Esophagus (tissue), 2 donors: ENCODE data around the gene RETREG3. TPM values are rescaled to one million over a fixed set of nuclear protein-coding genes. Genes with fewer than 3 reads are reported as not detected.

Source experiments
- H3K27ac ChIP-seq, 2 donors: one replicate each; pipeline ENCODE4 v1.5.1; 2013; ENCODE audit warnings: low read depth in 2 of 2, mild to moderate bottlenecking in 2 of 2, inconsistent platforms in 1 of 2, low read length in 1 of 2, moderate library complexity in 1 of 2
- H3K27me3 ChIP-seq, 2 donors: one replicate each; pipeline ENCODE4 v1.6.1; 2013; ENCODE audit warnings: low read length in 2 of 2, control low read depth in 1 of 2, mild to moderate bottlenecking in 1 of 2; ENCODE audit not compliant: insufficient read depth in 2 of 2, control insufficient read depth in 1 of 2
- H3K36me3 ChIP-seq, 2 donors: one replicate each; pipeline ENCODE4 v1.6.1; 2013; ENCODE audit warnings: low read length in 1 of 2; ENCODE audit not compliant: control insufficient read depth in 2 of 2, insufficient read depth in 2 of 2
- H3K4me1 ChIP-seq, 2 donors: one replicate each; pipeline ENCODE4 v1.6.1; 2013; ENCODE audit warnings: low read length in 1 of 2; ENCODE audit not compliant: control insufficient read depth in 2 of 2, insufficient read depth in 2 of 2
- H3K4me3 ChIP-seq, 2 donors: one replicate each; pipeline ENCODE4 v1.5.1; 2013; ENCODE audit warnings: low read length in 2 of 2, mild to moderate bottlenecking in 2 of 2, low read depth in 1 of 2, moderate library complexity in 1 of 2
- H3K9me3 ChIP-seq, 2 donors: one replicate each; pipeline ENCODE4 v1.6.1; 2013; ENCODE audit warnings: mild to moderate bottlenecking in 2 of 2, low read depth in 1 of 2, low read length in 1 of 2, moderate library complexity in 1 of 2; ENCODE audit not compliant: control insufficient read depth in 2 of 2, insufficient read depth in 1 of 2
- WGBS, 2 donors: extraction: QIAGEN DNeasy Blood & Tissue Kit; methylation state at CpG; one replicate each; pipeline ENCODE4 v1.1.7; 2013; 5-methylcytosine and 5-hydroxymethylcytosine counted together
- polyA plus RNA-seq, 2 donors: library from polyadenylated mRNA; stranded (reverse); fragments of 200-250 nt; gene quantifications; one replicate each; pipeline ENCODE4 v1.2.3, GENCODE V29; 2013
- donor health status: healthy with polysubstance abuse.
- donor health status: Bipolar disorder and iron deficiency.

The RETREG3 gene, protein sequence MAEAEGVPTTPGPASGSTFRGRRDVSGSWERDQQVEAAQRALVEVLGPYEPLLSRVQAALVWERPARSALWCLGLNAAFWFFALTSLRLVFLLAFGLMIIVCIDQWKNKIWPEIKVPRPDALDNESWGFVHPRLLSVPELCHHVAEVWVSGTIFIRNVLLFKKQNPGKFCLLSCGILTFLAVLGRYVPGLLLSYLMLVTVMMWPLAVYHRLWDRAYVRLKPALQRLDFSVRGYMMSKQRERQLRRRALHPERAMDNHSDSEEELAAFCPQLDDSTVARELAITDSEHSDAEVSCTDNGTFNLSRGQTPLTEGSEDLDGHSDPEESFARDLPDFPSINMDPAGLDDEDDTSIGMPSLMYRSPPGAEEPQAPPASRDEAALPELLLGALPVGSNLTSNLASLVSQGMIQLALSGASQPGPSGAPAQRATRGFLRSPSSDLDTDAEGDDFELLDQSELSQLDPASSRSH
- polyA plus RNA-seq: 10 to 100 TPM; 15.3 to 28.5 TPM

DNA sequence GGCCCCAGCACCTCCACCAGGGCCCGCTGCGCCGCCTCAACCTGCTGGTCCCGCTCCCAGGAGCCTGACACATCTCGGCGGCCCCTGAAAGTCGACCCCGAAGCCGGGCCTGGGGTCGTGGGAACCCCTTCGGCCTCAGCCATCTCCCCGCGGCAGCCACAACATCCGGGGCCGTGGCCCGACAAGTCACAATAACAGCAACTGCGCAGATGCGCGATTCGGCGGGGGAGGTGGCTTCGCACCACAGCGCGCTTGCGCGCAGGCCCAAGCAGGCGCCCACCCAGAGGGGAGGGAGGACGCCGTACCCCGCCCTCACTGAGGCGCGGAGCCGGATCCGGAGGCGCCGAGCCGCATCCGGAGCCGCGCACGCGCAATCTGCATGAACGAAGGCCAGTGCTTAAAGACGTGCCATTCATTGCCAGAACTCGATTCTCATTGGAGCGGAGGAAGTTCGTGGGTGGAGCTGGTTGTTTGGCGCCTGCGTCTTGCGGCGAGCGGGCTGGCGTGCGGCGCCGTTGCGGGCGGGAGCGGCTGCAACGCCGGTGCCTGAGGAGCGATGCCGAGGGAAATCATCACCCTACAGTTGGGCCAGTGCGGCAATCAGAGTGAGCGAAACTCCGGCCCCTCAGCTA is at the start of gene RETREG3, which contains the start of gene TUBG1:
Gene RETREG3, minus strand, starts transcription at position 193 of the 632 bp plus-strand sequence. Its CDS starts 50 bp downstream, at position 143.
Gene TUBG1, plus strand, starts transcription at position 502 of the 632 bp plus-strand sequence. Its CDS starts 55 bp downstream, at position 557.
- Histone ChIP-seq H3K4me3 (peak within 1 kb of the TSS; percentile 89 to 95), H3K27me3 (no peaks in the 10 kb centered on the region), H3K4me1 (peaks cover 0 to 2% of the 10 kb centered on the region in 2 donors), H3K9me3 (no peaks in the 10 kb centered on the region), H3K36me3 (peaks cover 14 to 16% of the 10 kb centered on the region in 2 donors), H3K27ac (peak within 1 kb of the TSS; percentile 90 to 97)
- WGBS, 2 donors: 0% methylated on average over 66 of the region's 66 CpGs

DNA sequence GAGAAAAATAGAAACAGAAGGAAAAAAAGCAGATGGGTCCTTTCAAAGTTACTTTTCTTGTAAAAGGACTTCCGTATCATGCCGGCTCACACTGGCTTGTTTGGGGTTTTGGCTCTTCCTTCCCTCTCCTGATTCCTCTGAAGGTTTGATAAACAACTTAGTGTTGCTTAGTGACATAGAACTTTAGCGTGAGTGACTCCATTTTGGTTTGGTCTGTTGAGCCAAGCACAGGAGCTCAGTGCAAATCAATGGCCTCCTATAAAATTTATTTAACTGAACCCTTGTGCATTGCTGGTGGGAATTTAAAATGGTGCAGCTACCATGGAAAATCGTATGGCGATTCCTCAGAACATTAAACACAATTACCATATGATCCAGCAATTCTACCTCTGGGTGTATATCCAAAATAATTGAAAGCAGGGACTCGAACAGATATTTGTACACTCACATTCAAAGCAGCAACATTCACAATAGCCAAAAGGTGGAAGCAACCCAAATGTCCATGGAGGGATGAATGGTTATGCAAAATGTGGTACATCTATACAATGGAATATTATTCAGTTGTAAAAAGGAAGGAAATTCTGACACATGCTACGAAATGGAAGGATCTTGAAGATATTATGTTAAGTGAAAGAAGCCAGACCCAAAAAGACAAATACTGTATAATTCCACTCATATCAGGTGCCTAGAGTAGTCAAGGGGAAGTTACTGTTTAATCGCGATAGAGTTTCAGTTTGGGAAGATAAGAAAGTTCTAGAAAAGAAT is 48.8 kb upstream of the RETREG3 start:
- Histone ChIP-seq H3K4me3 (no peak overlapping the region), H3K4me1 (peaks cover 3 to 10% of the 10 kb centered on the region in 2 donors), H3K9me3 (no peaks in the 10 kb centered on the region), H3K27ac (no peak overlapping the region), H3K27me3 (no peaks in the 10 kb centered on the region), H3K36me3 (peaks cover 0 to 4% of the 10 kb centered on the region in 2 donors)
- WGBS, 2 donors: 87 to 88% methylated on average over 9 of the region's 9 CpGs

DNA sequence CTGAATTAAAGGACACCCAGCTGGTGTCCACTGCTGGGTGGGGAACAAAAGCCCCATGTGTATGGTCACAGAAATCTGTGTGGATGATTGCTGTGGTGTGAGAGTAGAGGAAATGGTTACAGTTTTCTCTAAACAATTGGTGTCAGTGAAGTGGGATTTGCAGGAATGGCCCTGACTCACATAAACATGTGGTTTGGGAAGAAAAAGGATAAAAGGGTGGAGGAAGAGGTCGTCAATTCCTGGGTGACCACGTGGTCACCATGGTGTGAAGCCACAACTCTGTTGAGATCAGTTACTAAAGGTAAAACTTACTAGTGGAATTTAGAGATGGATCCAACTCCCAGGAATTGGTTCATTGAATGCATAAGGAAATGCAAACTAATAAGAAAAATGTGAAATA is 46.4 kb upstream of the RETREG3 start:
- Histone ChIP-seq H3K4me3 (no peak overlapping the region), H3K27ac (peak overlapping the region; percentile 20 to 52), H3K36me3 (no peaks in the 10 kb centered on the region), H3K4me1 (peaks cover 3 to 8% of the 10 kb centered on the region in 2 donors), H3K9me3 (no peaks in the 10 kb centered on the region), H3K27me3 (no peaks in the 10 kb centered on the region)
- 64 to 67% methylated on average over 2 of the region's 2 CpGs for WGBS, 2 donors

DNA sequence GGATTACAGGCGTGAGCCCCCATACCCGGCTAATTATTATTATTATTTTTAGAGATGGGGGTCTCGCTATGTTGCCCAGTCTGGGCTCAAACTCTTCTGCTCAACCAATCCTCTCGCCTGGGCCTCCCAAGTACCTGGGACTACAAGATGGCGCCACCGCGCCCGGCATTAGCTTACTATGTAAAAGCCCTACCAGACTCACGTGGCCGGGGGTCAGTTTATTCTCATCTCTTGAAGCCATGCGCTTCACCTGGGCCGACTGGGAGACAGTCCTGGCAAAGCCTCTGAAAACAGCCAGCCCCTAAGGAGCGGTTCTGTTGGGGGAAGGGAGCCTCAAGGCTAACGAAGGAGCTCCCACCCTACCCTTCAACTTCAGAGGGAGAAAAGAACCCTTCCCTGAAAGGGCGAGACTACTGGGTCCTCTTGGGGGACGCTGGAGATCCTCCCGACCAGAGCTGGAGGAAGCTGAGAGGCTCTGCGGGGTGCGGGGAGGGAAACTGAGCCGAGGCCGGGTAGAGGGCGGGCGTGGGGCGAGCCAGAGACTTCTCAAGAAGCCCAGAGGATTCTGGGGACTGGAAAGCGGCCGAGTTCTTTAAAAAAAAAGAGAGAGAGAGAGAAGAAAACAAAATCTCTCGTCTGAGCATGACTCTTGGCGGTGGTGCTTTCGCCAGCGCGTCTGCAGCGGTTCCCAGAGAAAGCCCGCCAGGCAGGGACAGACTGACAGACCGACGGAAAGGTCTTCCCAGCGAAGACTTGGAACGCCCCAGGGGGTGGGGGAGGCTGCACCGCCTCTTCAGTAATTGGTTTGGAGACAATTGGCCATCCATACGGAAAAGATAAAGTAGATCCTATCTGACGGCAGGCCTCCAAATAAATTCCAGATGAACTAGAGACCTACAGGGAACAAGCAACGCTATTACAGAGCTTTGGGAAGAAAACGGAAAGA is 44.3 kb upstream of the RETREG3 start:
- 28 to 30% methylated on average over 41 to 42 of the region's 42 CpGs for WGBS, 2 donors
- Histone ChIP-seq H3K27me3 (no peaks in the 10 kb centered on the region), H3K4me3 (peak overlapping the region in 1 of 2 donors; percentile 39), H3K4me1 (peaks cover 0 to 5% of the 10 kb centered on the region in 2 donors), H3K36me3 (no peaks in the 10 kb centered on the region), H3K9me3 (no peaks in the 10 kb centered on the region), H3K27ac (peak overlapping the region; percentile 69 to 71)

DNA sequence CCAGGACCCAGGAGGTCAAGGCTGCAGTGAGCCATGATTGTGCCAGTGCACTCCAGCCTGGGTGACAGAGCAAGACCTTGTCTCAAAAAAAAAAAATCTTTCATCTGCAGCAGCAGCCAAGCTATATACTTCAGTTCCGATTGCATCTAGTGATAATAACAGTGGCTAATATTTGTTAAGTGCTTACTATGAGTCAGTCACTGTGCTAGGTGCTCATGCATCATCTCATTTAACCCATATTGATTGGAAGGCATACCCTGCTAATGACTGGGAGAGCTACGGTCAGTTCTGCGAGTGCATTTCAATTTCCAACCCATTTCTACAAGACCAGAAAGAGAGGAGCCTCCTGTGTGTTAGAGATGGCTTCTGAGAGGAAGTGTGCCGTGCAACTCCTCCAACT is 42.2 kb upstream of the RETREG3 start:
- H3K4me1 ChIP-seq: peaks cover 0 to 5% of the 10 kb centered on the region in 2 donors
- no peaks in the 10 kb centered on the region for H3K27me3 ChIP-seq
- no peaks in the 10 kb centered on the region for H3K36me3 ChIP-seq
- no peak overlapping the region for H3K4me3 ChIP-seq
- H3K9me3 ChIP-seq: no peaks in the 10 kb centered on the region
- no peak overlapping the region for H3K27ac ChIP-seq
- WGBS, 2 donors: 80 to 83% methylated on average over 4 of the region's 4 CpGs

DNA sequence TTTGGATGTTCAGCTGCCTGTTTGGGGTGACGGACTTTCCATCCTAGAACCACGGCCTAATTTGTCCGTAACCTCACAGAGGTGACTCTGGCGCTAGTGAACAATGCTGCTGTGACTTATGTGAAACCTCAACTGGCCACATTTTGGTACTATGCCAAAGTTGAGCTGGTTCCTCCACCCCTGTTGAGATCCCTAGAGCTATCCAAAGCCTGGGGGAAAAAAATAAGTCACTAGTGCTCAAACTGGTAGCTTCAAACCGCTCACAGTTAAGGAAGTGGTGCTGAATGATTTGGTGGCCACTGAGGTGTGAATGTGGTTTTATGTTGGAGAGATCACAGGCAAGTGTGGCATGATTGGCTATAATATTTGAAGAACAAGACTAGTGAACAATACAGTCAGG is 38.6 kb upstream of the RETREG3 start:
- no peaks in the 10 kb centered on the region for H3K36me3 ChIP-seq
- no peak overlapping the region for H3K4me3 ChIP-seq
- 73 to 75% methylated on average over 5 of the region's 5 CpGs for WGBS, 2 donors
- no peaks in the 10 kb centered on the region for H3K27me3 ChIP-seq
- H3K9me3 ChIP-seq: no peaks in the 10 kb centered on the region
- no peak overlapping the region for H3K27ac ChIP-seq
- no peaks in the 10 kb centered on the region for H3K4me1 ChIP-seq

DNA sequence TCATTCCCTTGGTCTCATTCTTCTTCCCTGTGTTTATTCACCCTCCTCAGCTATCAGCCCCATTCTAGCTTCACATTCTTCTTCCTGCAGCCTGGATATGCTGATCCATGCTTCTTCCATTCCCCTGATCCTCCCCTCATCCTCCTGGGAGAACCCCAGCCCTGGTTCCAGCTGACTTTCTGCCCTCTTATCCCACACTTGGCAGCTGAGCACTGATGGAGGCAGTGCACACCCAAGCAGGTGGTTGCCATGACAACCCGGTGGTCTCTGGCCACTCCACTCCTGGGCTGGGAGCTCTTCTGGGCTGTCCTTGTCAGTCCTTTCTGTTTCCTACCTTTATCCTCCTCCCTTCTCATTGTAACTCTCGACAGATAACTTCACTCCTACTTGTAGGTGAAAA is 33.2 kb upstream of the RETREG3 start:
- no peaks in the 10 kb centered on the region for H3K9me3 ChIP-seq
- H3K27ac ChIP-seq: no peak overlapping the region
- H3K4me1 ChIP-seq: no peaks in the 10 kb centered on the region
- H3K36me3 ChIP-seq: no peaks in the 10 kb centered on the region
- WGBS, 2 donors: 44 to 45% methylated on average over 2 of the region's 2 CpGs
- H3K27me3 ChIP-seq: no peaks in the 10 kb centered on the region
- no peak overlapping the region for H3K4me3 ChIP-seq

DNA sequence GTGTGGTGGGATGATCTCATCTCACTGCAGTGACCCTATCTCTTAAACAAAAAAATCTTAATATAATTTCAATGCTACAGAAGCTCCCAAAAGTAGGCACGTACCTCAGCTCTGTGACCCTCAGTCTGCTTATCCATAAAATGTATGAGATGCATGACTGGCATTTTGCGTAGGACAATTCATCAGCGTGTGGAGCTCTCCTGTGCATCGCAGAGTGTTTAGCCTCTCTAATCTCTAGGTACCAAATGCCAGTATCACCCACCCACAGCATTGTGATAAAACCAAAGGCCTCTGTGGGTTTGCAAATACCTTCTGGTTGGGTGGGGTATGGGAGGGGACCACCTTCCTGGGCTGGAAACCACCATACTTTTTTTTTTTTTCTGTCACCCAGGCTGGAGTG is 30.9 kb upstream of the RETREG3 start:
- Histone ChIP-seq H3K4me1 (no peaks in the 10 kb centered on the region), H3K27ac (no peak overlapping the region), H3K27me3 (no peaks in the 10 kb centered on the region), H3K4me3 (no peak overlapping the region), H3K36me3 (no peaks in the 10 kb centered on the region), H3K9me3 (no peaks in the 10 kb centered on the region)
- WGBS, 2 donors: 86 to 89% methylated on average over 4 of the region's 4 CpGs
